ENCODE data around the gene KIR2DL3.

KIR2DL3 gene

GRCh38 chr19:54790711-54791110 lies 52.4 kb downstream of the KIR2DL3 start:
- in situ Hi-C loops (cut with HindIII; ENCODE audit: low sequenced_read_pairs), result no loop called here
- H3K4me3 ChIP-seq (ENCODE audit: low read depth, low read length), result no peak overlapping the region
- DNase-seq (ENCODE audit: low read depth, low spot score), result no peak
- TF ChIP-seq, protein P1, sequence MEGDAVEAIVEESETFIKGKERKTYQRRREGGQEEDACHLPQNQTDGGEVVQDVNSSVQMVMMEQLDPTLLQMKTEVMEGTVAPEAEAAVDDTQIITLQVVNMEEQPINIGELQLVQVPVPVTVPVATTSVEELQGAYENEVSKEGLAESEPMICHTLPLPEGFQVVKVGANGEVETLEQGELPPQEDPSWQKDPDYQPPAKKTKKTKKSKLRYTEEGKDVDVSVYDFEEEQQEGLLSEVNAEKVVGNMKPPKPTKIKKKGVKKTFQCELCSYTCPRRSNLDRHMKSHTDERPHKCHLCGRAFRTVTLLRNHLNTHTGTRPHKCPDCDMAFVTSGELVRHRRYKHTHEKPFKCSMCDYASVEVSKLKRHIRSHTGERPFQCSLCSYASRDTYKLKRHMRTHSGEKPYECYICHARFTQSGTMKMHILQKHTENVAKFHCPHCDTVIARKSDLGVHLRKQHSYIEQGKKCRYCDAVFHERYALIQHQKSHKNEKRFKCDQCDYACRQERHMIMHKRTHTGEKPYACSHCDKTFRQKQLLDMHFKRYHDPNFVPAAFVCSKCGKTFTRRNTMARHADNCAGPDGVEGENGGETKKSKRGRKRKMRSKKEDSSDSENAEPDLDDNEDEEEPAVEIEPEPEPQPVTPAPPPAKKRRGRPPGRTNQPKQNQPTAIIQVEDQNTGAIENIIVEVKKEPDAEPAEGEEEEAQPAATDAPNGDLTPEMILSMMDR (IDR thresholded peaks at IDR 0.05; ENCODE audit: low read depth, low read length), result no peak

- DNase-seq (ENCODE audit: low read depth, low spot score), result no peak
- in situ Hi-C loops (cut with HindIII; ENCODE audit: low sequenced_read_pairs), result no loop called here
- TF ChIP-seq, protein P1 (IDR thresholded peaks at IDR 0.05; ENCODE audit: low read depth, low read length), result no peak
- H3K4me3 ChIP-seq (ENCODE audit: low read depth, low read length), result no peak overlapping the region
Observed at GRCh38 chr19:54791476-54791875, 53.2 kb downstream of the KIR2DL3 start.

DNA sequence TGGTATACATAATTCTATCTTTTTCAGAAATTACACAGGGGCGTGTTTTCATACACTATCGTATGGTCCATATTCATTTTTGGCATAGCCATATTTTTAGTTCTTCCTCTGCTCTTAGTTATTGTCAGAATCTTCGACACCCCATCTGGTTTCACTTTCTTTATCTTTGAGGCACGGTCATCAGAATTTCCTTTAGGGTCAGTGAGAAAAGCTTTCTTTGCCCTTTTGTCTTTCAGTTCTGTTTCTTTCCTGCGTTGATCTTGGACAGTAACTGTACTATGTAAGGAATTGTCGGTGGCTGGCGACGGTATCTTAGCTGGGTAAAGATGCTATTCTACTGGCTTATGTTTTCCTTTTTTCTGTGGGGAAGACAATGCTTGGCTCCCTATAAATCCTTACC lies 54.5 kb downstream of the KIR2DL3 start:
- TF ChIP-seq, protein P1 (IDR thresholded peaks at IDR 0.05; ENCODE audit: low read depth, low read length), result no peak
- DNase-seq (ENCODE audit: low read depth, low spot score), result no peak
- no peak overlapping the region for H3K4me3 ChIP-seq (ENCODE audit: low read depth, low read length)
- in situ Hi-C loops (cut with HindIII; ENCODE audit: low sequenced_read_pairs), result no loop called here

DNA sequence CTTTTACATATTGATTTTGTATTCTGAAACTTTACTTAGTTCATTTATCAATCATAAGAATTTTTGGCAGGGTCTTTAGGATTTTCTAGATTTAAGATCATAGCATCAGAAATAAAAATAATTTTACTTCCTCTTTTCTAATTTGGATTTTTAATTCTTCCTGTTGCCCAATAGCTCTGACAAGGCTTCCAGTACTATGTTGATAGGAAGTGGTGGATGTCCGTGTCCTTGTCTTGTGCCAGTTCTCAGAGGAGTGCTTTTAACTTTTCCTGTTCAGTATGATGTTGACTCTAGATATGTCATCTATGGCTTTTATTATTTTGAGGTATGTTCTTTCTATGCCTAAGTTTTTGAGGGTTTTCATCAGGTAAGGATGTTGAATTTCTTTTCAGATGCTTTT lies 57.4 kb downstream of the KIR2DL3 start:
- TF ChIP-seq, protein P1 (IDR thresholded peaks at IDR 0.05; ENCODE audit: low read depth, low read length), result no peak
- no peak for DNase-seq (ENCODE audit: low read depth, low spot score)
- no peak overlapping the region for H3K4me3 ChIP-seq (ENCODE audit: low read depth, low read length)
- in situ Hi-C loops (cut with HindIII; ENCODE audit: low sequenced_read_pairs), result no loop called here

Measured in astrocyte of the spinal cord (primary cell).